GM21515 (cell line): ENCODE measurements around the gene EVPL.
"Not testable (repeated sequence)": the region's sequence is repeated elsewhere in the genome, so short reads cannot be mapped to it uniquely, and the experiment has no call there.

Source experiments
- ATAC-seq: cut with Tn5 transposase; IDR thresholded peaks from one replicate; pipeline ENCODE4 v1.9.1; 2021; ENCODE audit not compliant: unreplicated experiment

Gene EVPL

GRCh38 chr17:76000016-76000754, 26.9 kb downstream of the EVPL start:
- ATAC-seq: no peak

GRCh38 chr17:75998327-75998795, 28.7 kb downstream of the EVPL start:
- no peak for ATAC-seq

- ATAC-seq: no peak
These were observed 30.2 kb downstream of the EVPL start for GRCh38 chr17:75996665-75997590.

GRCh38 chr17:75995385-75995925, 31.7 kb downstream of the EVPL start:
- no peak for ATAC-seq

- ATAC-seq: no peak
These were observed 32.2 kb downstream of the EVPL start for GRCh38 chr17:75994802-75995370.

GRCh38 chr17:75991396-75991795, 35.7 kb downstream of the EVPL start:
- ATAC-seq: no peak

GRCh38 chr17:75987041-75987440, 40.1 kb downstream of the EVPL start:
- ATAC-seq: no peak

- ATAC-seq: no peak
These were observed 41.1 kb downstream of the EVPL start for GRCh38 chr17:75985986-75986385.

- no peak for ATAC-seq
These were observed 43.5 kb downstream of the EVPL start for GRCh38 chr17:75983501-75984181.

GRCh38 chr17:75981019-75981615, 46.0 kb downstream of the EVPL start:
- no peak for ATAC-seq

- no peak for ATAC-seq
These were observed 46.7 kb downstream of the EVPL start for GRCh38 chr17:75980188-75981018.

- ATAC-seq: no peak
These were observed 47.4 kb downstream of the EVPL start for GRCh38 chr17:75979705-75980187.

- peak; percentile 90 for ATAC-seq
These were observed 48.0 kb downstream of the EVPL start, which contains the start of the genes ACOX1 and TEN1 for GRCh38 chr17:75978938-75979704. ACOX1 (minus strand) TSS chr17:75979166; CDS start chr17:75979073, 93 bp downstream. TEN1 (plus strand) TSS chr17:75979240; CDS start chr17:75986193, 6,953 bp downstream.

- no peak for ATAC-seq
These were observed 50.8 kb downstream of the EVPL start for GRCh38 chr17:75976175-75976848.

- ATAC-seq: no peak
These were observed 51.3 kb downstream of the EVPL start for GRCh38 chr17:75975757-75976174.

- ATAC-seq: not testable (repeated sequence)
These were observed 51.9 kb downstream of the EVPL start for GRCh38 chr17:75975187-75975586.

- ATAC-seq: no peak
These were observed 56.5 kb downstream of the EVPL start for GRCh38 chr17:75970626-75971025.
